ENCODE measurements around the gene ZNF775.

The ZNF775 gene

DNA sequence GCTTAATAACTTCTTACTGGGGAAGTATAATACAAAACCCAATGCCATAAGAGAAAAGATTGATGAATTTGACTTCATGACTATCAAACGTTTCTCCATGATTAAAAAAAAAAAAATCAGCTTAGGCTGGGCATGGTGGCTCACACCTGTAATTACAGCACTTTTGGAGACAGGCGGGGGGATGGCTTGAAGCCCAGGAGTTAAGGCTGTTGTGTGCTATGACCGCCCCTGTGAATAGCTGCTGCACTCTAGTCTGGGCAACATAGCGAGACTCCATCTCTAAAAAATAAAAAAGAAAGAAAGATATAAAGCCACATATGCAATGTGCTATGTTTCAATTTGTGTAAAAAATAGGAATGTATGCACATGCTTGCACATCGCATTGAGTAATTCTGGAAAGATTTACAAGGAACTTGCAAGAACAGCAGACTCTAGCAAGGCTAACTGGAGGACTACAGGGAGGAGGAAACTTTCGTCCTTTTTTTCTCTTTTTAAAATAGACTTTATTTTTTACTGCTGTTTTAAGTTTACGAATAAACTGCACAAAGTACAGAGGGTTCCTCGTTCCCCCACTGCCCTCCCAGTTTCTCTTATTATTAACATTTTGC, 27.4 kb upstream of the ZNF775 start:
- no peak for DNase-seq

DNA sequence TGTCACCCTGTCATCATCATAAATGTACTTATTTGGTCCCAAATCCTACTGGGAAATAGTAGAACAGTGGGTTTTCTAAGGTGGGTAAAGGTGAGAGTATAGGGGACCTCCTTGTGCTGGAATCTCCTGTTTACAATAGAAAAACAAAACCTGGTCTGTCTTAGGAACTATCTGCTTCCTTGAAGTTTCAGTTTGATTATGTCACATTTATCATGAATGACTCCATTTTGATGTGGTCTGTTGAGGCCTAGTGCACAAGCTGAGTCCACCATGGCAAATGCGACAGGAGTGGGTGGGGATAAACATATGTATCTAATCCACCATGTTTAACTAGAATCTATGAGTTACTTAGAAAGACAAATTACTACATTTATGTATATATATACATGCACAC, 23.5 kb upstream of the ZNF775 start:
- DNase-seq: no peak

DNA sequence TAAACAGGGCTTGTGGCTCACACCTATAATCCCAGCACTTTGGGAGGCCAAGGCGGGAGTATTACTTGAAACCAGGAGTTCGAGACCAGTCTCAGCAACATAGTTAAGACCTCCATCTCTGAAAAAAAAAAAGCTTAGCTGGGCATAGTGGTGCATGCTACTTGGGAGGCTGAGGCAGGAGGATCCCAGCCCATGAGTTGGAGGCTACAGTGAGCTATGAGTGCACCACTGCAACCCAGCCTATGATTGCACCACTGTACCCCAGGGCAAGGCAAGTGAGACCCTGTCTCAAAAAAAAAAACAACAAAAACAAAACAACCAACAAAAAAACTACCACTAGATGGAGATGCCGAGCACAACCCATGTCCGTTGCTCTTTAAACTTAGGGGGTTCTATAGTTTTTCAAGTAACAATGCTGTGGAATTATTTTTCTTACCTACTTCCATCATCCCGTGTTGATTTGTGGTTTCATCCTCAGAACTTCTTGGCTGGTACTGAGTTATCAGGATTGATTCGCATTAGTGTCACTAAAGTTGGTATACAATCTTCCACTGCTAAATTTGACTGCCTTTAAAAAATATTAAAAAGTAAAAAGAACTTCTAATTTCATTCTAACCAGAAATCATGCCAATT, 22.7 kb upstream of the ZNF775 start:
- DNase-seq: peak; percentile 45

DNA sequence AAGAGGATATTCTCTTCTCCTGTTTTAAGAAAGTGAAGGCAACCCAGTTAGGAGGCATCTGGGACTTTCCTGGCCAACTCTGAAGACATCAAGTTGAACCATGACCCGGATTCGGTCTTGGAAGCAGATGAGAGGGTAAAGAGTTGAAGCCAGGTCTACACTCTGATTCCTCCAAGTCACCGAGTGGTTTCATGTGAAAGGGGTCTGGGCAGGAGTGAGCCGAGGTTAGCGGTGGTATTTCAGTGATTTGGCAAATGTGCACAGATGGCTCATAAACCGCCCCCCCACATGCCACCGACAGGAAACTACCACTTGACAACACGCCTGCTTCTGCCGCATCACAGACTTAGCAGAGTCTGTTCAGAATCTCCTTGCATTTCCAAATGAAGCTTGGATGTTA, 21.9 kb upstream of the ZNF775 start:
- peak; percentile 31 for DNase-seq

DNA sequence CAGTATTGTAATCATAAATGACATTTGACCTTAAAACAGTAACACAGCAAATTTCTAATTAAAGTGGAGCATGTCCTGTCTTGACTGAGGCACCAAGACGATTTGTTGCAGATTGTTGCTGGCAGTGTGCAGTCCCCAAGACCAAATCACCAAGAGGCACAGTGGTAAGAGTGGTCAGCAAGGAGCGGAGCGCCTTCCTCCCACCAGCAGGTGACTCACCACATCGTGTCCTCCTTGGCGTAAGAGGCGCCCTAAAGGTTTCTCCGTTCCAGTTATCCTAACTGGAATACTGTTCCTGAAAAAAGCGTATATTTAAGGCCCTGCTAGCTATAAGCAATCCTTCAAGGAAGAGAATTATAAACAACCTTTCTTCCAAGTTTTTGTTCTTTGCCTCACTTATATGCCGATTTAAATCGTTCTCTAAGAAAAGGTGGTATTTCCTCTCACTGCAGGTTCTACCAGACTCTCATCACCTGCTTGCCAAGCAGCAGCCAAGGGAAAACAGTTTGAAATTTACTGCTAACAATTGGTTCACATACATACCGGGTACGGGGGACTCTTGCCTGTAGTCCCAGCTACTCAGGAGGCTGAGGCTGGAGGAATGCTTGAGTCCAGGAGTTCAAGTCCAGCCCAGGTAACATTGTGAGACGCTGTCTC, 21.2 kb upstream of the ZNF775 start:
- DNase-seq: no peak

DNA sequence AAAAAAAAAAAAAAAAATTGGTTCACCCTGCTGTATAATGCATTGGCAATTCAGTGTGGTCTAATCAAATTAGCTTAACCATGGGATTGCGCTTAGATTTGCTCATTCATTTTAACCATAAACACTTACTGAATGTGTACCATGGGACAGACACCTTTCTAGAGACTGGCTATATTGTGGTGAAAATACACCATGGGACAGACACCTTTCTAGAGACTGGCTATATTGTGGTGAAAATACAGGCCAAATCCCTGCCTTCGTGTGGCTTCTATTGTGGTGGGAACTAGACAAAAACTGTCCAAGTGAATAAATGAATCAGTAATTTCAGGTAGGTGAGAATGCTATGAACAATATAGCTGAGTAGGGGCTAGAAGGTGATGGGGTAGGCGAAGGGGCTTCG, 20.7 kb upstream of the ZNF775 start:
- DNase-seq: no peak

DNA sequence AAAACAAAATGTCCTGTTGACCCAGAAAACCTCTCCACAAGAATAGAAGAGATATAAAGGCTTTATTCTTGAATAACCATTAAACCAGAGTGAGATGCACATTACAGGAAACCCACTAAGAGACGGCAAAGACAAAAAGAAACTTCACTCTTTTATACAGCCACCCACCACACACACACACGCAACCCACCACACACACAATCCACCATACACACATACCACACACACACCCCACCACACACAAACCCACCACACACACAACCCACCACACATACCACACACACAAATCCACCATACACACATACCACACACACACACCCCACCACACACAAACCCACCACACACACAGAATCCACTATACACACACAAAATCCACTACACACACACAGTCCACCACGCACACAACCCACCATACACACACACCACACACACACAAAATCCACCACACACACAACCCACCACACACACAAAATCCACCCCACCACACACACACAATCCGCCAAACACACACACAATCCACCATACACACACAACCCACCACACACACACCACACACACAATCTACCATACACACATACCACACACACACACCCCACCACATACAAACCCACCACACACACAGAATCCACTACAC, 20.0 kb upstream of the ZNF775 start:
- DNase-seq: no peak

DNA sequence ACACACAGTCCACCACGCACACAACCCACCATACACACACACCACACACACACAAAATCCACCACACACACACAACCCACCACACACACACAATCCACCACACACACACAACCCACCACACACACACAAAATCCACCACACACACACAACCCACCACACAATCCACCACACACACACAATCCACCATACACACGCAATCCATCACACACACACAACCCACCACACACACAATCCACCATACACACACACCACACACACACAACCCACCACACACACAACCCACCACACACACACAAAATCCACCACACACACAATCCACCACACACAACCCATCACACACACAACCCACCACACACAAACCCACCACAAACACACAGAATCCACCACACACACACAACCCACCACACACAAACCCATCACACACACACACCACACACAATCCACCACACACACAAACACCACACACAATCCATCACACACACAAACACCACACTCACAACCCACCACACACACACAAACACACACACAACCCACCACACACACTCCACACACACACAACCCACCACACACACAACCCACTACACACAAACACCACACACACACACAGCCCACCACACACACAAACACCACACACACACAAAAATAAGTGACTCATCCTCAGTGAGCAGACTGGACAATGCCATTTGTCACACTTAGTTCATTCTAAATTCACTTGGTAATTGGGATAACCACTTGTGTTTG, 19.3 kb upstream of the ZNF775 start:
- DNase-seq: no peak

DNA sequence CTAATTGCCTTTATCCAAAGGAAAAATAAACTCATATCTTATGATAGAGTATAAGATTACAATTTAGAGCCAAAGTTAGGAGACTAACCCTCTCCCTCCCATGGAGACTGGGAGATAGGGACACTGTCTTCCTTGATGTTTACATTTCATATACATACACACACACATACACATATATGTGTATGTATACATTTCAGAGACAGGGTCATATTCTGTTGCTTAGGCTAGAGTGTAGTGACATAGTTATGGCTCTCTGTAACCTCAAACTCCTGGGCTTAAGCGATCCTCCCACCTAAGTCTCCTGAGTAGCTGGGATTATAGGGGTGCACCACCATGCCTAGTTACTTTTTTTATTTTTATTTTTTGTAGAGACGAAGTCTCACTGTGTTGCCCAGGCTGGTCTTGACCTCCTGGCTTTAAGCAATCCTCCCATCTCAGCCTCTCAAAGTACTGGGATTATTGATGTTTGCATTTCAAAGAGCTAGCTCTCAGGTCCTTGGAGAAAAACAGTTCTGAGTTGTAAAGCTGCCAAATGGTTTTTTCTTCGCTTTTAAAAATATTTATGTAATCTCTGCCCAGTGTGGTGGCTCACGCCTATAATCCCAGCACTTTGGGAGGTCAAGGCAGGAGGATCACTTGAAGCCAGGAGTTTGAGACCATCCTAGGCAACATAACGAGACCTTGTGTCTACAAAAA, 18.6 kb upstream of the ZNF775 start:
- no peak for DNase-seq

DNA sequence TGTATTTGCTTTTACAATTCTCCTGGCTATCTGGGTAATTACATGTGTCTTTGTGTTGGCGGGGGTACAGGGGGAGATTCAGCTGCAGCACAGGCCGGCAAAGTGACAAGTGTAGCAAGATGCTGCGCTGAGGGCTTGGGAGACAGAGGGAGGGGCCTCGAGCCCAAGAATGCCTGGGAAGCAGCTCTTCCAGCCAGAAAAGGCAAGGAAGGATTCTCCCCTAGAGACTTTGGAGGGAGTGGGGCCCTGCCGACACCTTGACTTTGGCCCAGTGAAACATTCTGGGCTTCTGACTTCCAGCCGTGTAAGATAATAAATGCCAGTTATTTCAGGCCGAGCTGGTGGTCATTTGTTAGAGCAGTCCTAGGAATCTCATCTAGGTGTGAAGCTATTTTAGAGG, 17.7 kb upstream of the ZNF775 start:
- no peak for DNase-seq

DNA sequence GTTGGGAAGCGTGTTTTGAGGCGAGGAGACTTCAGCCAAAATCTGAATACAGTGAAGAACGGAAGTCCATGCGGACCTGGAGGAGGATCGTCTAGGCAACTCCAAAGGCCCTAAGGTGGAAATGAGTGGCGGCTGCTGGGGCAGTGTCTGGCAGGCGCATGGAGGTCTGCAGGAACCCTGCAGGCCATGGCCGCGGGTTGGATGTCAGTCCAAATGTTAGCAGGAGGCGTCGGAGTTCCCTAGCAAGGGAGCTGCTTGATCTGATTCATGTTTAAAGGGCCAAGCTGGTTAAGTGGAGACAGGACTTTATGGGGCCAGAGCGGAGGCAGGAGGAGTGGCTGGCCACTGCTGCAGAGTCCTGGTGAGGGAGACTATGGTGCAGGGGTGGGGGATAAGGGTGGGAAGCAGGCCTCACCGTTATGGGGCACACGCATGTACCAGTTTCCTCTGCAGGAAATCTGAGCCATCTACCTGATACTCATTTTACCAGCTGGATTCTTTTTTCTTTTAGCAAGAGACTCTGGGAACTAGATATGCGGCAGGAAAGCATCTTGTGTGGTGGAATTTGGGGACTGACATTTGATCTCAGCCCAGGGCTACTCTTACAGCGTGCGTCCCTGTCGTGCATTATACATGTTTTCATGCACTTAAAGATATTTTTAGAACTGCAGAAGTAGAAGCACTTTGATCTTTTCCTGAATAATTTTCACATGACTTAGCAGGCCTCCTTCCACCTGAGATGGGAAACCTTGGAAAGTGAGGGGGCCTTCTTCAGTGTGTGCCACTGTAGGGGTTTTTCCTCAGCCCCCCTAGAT, 17.1 kb upstream of the ZNF775 start:
- DNase-seq: no peak

DNA sequence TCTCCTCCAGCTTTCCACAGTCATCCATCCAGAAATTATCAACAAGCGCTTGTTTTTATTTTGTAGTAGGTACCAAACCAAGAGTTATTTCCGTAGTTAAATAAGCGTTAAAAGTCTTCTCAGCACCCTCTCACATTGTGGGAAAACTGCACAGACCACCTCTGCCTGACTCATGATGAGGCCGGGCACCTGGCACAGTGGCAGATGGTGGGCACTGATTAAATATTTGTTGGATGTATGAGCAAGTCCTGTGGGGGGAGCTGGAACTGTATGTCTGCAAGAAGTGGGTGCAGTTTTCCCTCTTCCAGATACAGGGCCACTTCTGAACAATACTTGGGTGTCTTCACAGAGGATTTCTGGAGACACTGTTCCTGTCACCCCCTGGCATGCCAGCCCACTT, 15.8 kb upstream of the ZNF775 start:
- DNase-seq: peak; percentile 63

DNA sequence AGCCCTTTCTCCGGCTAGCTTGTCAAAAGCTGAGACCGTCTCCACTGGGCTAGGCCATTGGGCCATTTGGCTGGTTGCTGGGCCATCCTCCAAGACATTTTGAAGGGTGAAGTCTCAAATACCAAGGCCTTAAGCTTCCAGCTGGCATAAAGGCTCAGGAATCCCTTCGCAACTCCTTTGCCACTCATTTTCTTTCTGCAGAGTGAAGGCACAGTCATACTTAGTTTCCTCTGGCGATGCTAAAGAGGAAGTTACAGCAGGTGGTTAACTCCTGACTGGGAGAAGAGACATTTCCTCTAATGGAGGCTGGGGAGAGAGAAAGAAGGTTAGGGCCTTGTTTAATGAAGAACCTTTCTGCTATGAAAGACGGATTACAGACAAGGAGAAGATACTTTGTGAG, 15.3 kb upstream of the ZNF775 start:
- DNase-seq: no peak

DNA sequence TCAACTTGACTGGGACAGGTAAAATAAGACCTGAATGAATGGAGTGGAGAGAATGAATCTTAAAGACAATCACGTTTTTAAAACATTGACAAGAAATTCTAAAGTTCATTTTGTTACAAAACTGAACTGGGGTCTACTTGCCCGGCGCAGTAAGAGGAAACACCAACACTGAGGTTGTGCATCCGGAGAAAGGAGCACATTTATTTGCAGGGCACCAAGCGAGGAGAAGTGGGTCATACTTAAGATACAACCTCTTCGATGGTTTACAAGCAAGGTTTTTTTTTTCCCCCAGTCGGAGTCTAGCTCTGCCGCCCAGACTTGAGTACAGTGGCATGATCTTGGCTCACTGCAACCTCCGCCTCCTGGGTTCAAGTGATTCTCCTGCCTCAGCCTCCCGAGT, 13.9 kb upstream of the ZNF775 start:
- no peak for DNase-seq

DNA sequence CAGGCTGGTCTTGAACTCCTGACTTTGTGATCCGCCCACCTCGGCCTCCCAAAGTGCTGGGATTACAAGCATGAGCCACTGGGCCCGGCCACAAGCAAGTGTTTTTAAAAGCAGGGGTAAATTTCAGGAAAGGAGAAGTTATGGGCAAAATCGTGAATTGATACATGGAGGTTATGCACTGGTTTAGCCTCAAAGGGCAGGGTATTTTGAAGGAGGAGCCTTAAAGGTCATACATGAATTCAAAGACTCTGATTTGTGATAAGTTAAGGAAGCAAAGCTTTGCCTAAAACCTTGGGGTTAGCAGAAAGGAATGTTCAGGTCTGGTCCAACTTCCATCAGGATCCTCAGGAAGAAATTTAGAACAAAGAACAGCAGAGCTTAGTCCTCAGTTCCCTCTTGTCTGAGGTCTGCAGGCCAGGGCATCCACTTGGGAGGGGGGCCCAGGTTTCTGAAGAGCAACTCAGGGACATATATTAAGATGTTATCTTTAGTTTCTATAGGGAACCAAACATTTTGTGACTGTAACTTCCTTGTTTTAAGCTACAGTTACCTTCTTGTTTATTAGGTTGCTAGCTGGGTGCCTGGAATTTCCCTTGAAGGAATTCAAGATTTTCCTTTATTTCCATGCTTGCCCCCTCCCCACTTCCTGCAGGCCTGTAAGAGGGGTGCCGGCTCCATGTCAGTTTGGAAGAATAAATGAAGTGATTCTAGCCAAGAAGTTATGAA, 13.3 kb upstream of the ZNF775 start:
- DNase-seq: no peak

DNA sequence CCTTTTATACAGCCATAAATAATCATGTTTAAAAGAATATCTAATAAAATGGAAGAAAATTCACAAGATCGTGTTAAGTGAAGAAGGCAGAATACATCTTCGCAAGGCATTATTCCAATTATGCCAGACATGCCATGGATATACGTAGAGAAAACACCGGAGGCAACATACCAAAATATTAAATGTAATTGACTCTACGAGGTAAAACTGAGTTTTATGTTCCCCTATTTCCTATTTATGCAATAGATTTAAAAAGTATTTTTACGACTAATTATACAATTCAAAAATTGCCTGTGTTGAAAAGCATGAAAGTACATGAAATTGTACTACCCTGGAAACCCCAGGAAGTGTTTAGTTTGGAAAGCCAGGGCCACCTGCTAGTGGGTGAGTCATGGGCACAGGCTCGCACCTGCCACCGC, 11.4 kb upstream of the ZNF775 start:
- DNase-seq: peak; percentile 91

DNA sequence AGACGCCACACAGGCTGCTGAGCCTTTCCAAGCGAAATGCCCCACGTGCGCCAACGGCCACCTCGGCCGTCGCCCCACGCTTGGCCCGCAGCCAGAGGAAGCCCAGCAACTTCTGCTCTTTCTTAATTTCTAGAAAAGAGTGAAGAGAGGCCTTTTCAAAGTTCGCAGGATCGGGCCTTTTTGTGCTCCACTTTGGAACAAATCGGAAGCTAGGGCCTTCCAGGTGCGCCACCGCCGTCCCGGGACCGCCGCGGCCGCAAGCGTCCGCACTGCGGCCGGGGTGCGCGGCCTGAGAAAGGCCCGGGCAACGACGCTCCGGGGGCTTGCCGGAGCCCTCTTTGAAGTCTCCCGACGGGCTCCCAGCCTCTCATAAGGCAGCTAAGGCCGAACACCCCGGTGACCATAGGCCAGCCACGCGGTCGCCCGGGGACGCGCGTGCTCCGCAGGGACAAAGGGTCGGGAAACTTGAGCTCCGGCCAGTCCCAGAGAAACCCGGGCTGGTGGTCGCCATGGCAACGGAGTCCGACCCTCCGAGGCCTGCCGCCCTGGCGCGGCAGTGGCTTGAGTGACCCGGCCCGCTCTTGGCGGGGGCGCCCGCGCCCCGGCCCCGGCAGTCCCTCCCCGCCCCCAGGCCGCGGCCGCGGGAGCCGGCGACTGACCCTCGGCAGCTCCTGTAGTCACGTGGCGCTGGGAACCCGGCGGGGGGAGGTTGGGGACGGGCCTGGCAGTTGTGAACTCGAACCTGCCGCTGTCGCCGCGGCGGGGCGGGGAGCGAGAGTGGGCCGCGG, 10.8 kb upstream of the ZNF775 start, which contains the start of gene REPIN1:
REPIN1 (plus strand) TSS at position 727 of the 788 bp plus-strand sequence. CDS start 890 bp downstream, outside the sequence.
- DNase-seq: peak; percentile 92

DNA sequence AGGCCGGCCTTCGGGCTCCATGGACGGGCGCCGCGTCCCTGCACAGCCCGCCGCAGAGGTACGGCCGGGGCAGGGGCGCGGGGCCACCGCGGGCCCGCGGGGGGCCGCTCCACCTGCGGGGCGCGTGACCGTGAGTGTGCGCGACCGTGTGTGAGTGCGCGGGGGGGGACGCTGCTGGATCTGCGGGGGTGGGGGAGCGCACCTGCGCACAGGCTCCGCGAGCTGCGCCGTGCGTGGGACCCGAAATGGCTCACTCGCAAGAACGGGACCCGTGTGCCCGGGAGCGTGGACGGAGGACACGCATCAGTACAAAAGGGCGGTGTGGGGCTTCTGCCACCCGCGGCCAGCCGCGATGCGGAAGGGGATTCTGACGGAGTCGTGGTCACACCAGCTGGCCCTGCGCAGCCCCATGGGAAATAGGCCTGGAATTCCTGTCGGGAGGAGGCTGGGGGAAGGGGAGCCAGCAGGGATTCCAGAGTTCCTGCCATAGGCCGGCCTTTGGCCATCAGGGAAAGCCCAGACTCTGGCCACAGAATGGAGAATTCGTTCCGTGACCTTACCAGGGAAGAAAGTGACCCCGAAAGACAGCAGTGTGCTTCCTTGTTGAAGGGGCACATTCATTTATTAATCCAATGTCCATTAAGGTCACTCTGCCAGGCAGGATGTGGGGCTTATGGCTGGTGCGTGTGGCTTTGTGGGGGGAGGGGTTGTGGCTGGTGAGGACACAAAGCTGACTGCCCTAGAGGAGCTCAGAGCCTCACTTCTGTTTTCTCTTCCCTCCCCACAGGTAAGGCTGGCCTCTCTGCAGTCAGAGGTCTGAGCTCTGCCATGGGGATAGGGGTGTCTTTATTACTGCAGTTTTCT, 10.0 kb upstream of the ZNF775 start:
- DNase-seq: peak; percentile 61

All from NCI-H1092 treated with DMSO at 0.1 percent for 48 hours (cell line).